Measurements from ENCODE around the gene CHGA.

The CHGA gene

GRCh38 chr14:92971601-92972180 lies 48.7 kb downstream of the CHGA start:
- no peak for DNase-seq (ENCODE audit: extremely low spot score)
- TF ChIP-seq FOXA1 (IDR thresholded peaks at IDR 0.05): no peak
- no peak for TF ChIP-seq FOXM1 (IDR thresholded peaks at IDR 0.05; ENCODE audit: borderline replicate concordance)
- no peak for TF ChIP-seq HDGF (IDR thresholded peaks at IDR 0.05; ENCODE audit: borderline replicate concordance)
- no peak for TF ChIP-seq BHLHE40 (IDR thresholded peaks at IDR 0.05; ENCODE audit: borderline replicate concordance)
- no peak for TF ChIP-seq FOXK2 (IDR thresholded peaks at IDR 0.05)
- TF ChIP-seq L3MBTL2 (conservative IDR thresholded peaks at IDR 0.05): no peak
- TF ChIP-seq TARDBP (IDR thresholded peaks at IDR 0.05): no peak
- no peak for TF ChIP-seq SP1 (IDR thresholded peaks at IDR 0.05)
- no peak for TF ChIP-seq ZNF384 (IDR thresholded peaks at IDR 0.05)
- TF ChIP-seq LEF1 (IDR thresholded peaks at IDR 0.05; ENCODE audit: borderline replicate concordance): no peak
- TF ChIP-seq NFRKB (IDR thresholded peaks at IDR 0.05): no peak
- TF ChIP-seq PKNOX1 (IDR thresholded peaks at IDR 0.05): no peak
- no peak for TF ChIP-seq ARNT (IDR thresholded peaks at IDR 0.05)
- TF ChIP-seq SUZ12 (IDR thresholded peaks at IDR 0.05): no peak
- no peak for TF ChIP-seq CTBP1 (IDR thresholded peaks at IDR 0.05; ENCODE audit: borderline replicate concordance)
- no peak for TF ChIP-seq ELF4 (IDR thresholded peaks at IDR 0.05)
- ChIA-PET CTCF (no interaction called here), POLR2A (no interaction called here)

GRCh38 chr14:92973261-92973797 lies 50.4 kb downstream of the CHGA start:
- peak; percentile 60 for DNase-seq (ENCODE audit: extremely low spot score)
- TF ChIP-seq ELF4 (IDR thresholded peaks at IDR 0.05) (no peak), BHLHE40 (IDR thresholded peaks at IDR 0.05; ENCODE audit: borderline replicate concordance) (no peak), FOXM1 (IDR thresholded peaks at IDR 0.05; ENCODE audit: borderline replicate concordance) (no peak), CTBP1 (IDR thresholded peaks at IDR 0.05; ENCODE audit: borderline replicate concordance) (no peak), L3MBTL2 (conservative IDR thresholded peaks at IDR 0.05) (no peak), LEF1 (IDR thresholded peaks at IDR 0.05; ENCODE audit: borderline replicate concordance) (no peak), SUZ12 (IDR thresholded peaks at IDR 0.05) (no peak), FOXK2 (IDR thresholded peaks at IDR 0.05) (no peak), PKNOX1 (IDR thresholded peaks at IDR 0.05) (no peak), ZNF384 (IDR thresholded peaks at IDR 0.05) (no peak), FOXA1 (IDR thresholded peaks at IDR 0.05) (no peak), NFRKB (IDR thresholded peaks at IDR 0.05) (no peak), TARDBP (IDR thresholded peaks at IDR 0.05) (no peak), SP1 (IDR thresholded peaks at IDR 0.05) (no peak)
- POLR2A ChIA-PET: no interaction called here
- CTCF ChIA-PET: no interaction called here

GRCh38 chr14:92973798-92974372 lies 50.9 kb downstream of the CHGA start:
- ChIA-PET CTCF (no interaction called here), POLR2A (no interaction called here)
- TF ChIP-seq ELF4 (IDR thresholded peaks at IDR 0.05): no peak
- no peak for TF ChIP-seq SP1 (IDR thresholded peaks at IDR 0.05)
- TF ChIP-seq SUZ12 (IDR thresholded peaks at IDR 0.05): no peak
- TF ChIP-seq HDGF (IDR thresholded peaks at IDR 0.05; ENCODE audit: borderline replicate concordance): no peak
- no peak for TF ChIP-seq FOXK2 (IDR thresholded peaks at IDR 0.05)
- no peak for TF ChIP-seq CTBP1 (IDR thresholded peaks at IDR 0.05; ENCODE audit: borderline replicate concordance)
- DNase-seq (ENCODE audit: extremely low spot score): no peak

GRCh38 chr14:92974541-92975345 lies 51.8 kb downstream of the CHGA start:
- POLR2A ChIA-PET: no interaction called here
- no peak for DNase-seq (ENCODE audit: extremely low spot score)
- no peak for TF ChIP-seq LEF1 (IDR thresholded peaks at IDR 0.05; ENCODE audit: borderline replicate concordance)
- TF ChIP-seq ELF4 (IDR thresholded peaks at IDR 0.05): no peak
- no peak for TF ChIP-seq PKNOX1 (IDR thresholded peaks at IDR 0.05)
- TF ChIP-seq HDGF (IDR thresholded peaks at IDR 0.05; ENCODE audit: borderline replicate concordance): no peak
- no peak for TF ChIP-seq SUZ12 (IDR thresholded peaks at IDR 0.05)
- TF ChIP-seq CTBP1 (IDR thresholded peaks at IDR 0.05; ENCODE audit: borderline replicate concordance): no peak
- TF ChIP-seq NFRKB (IDR thresholded peaks at IDR 0.05): no peak
- no peak for TF ChIP-seq L3MBTL2 (conservative IDR thresholded peaks at IDR 0.05)
- TF ChIP-seq TARDBP (IDR thresholded peaks at IDR 0.05): no peak
- TF ChIP-seq BHLHE40 (IDR thresholded peaks at IDR 0.05; ENCODE audit: borderline replicate concordance): no peak
- no peak for TF ChIP-seq FOXA1 (IDR thresholded peaks at IDR 0.05)
- TF ChIP-seq FOXM1 (IDR thresholded peaks at IDR 0.05; ENCODE audit: borderline replicate concordance): no peak
- no peak for TF ChIP-seq FOXK2 (IDR thresholded peaks at IDR 0.05)
- no peak for TF ChIP-seq ARNT (IDR thresholded peaks at IDR 0.05)
- TF ChIP-seq ZNF384 (IDR thresholded peaks at IDR 0.05): no peak
- CTCF ChIA-PET: no interaction called here

- TF ChIP-seq SUZ12 (IDR thresholded peaks at IDR 0.05) (no peak), PKNOX1 (IDR thresholded peaks at IDR 0.05) (no peak), CTBP1 (IDR thresholded peaks at IDR 0.05; ENCODE audit: borderline replicate concordance) (no peak), HDGF (IDR thresholded peaks at IDR 0.05; ENCODE audit: borderline replicate concordance) (no peak), FOXA1 (IDR thresholded peaks at IDR 0.05) (no peak), ELF4 (IDR thresholded peaks at IDR 0.05) (no peak), ZNF384 (IDR thresholded peaks at IDR 0.05) (no peak)
- CTCF ChIA-PET: no interaction called here
- no peak for DNase-seq (ENCODE audit: extremely low spot score)
- POLR2A ChIA-PET: no interaction called here
Observed at GRCh38 chr14:92976268-92976667, 53.3 kb downstream of the CHGA start.

All from HEK293T (cell line).